WTC11 (cell line): ENCODE measurements around the gene INTS4.

Experiments used
- ARID4B ChIP-seq: sonication (generic); formaldehyde crosslinking; IDR thresholded peaks from 2 replicates; pipeline ENCODE4 v1.8.0; 2023; ENCODE audit warnings: missing genetic modification reagents, mild to moderate bottlenecking, borderline replicate concordance
- ATF3 ChIP-seq: sonication (generic); formaldehyde crosslinking; conservative IDR thresholded peaks from 2 replicates; pipeline ENCODE4 v1.8.1; 2022; ENCODE audit warnings: mild to moderate bottlenecking, missing genetic modification reagents
- CTCF ChIP-seq: fragments of 200-600 bp; IDR thresholded peaks from 2 replicates; pipeline ENCODE4 v1.8.0; 2022; ENCODE audit warnings: antibody characterized with exemption
- E2F4 ChIP-seq: sonication (generic); formaldehyde crosslinking; IDR thresholded peaks from 2 replicates; pipeline ENCODE4 v1.8.1; 2022; ENCODE audit warnings: low read depth, mild to moderate bottlenecking, moderate library complexity, missing genetic modification reagents, borderline replicate concordance
- E2F5 ChIP-seq: sonication (generic); formaldehyde crosslinking; IDR thresholded peaks from 2 replicates; pipeline ENCODE4 v1.8.1; 2022; ENCODE audit warnings: mild to moderate bottlenecking, moderate library complexity, missing genetic modification reagents
- MAX ChIP-seq: sonication (generic); formaldehyde crosslinking; IDR thresholded peaks from 2 replicates; pipeline ENCODE4 v1.8.0; 2022; ENCODE audit warnings: mild to moderate bottlenecking, missing genetic modification reagents
- PREB ChIP-seq: sonication (generic); formaldehyde crosslinking; IDR thresholded peaks from 2 replicates; pipeline ENCODE4 v1.8.1; 2022; ENCODE audit warnings: mild to moderate bottlenecking, missing genetic modification reagents, moderate library complexity, borderline replicate concordance
- SMAD3 ChIP-seq: sonication (generic); formaldehyde crosslinking; IDR thresholded peaks from 2 replicates; pipeline ENCODE4 v1.8.0; 2022; ENCODE audit warnings: missing genetic modification reagents, mild to moderate bottlenecking, borderline replicate concordance
- SP1 ChIP-seq: sonication (generic); formaldehyde crosslinking; conservative IDR thresholded peaks from 2 replicates; pipeline ENCODE4 v1.8.1; 2022; ENCODE audit warnings: missing genetic modification reagents
- TEAD1 ChIP-seq: sonication (generic); formaldehyde crosslinking; IDR thresholded peaks from 2 replicates; pipeline ENCODE4 v1.8.0; 2022; ENCODE audit warnings: mild to moderate bottlenecking, missing genetic modification reagents
- TP53 ChIP-seq: sonication (generic); formaldehyde crosslinking; IDR thresholded peaks from 2 replicates; pipeline ENCODE4 v1.8.1; 2023; ENCODE audit warnings: mild to moderate bottlenecking, missing genetic modification reagents
- USF1 ChIP-seq: sonication (generic); formaldehyde crosslinking; IDR thresholded peaks from 2 replicates; pipeline ENCODE4 v1.8.0; 2022; ENCODE audit warnings: mild to moderate bottlenecking, missing genetic modification reagents
- USF2 ChIP-seq: sonication (generic); formaldehyde crosslinking; IDR thresholded peaks from 2 replicates; pipeline ENCODE4 v1.8.1; 2023; ENCODE audit warnings: mild to moderate bottlenecking, missing genetic modification reagents, moderate library complexity

- no peak for TF ChIP-seq CTCF
- TF ChIP-seq USF1 (CRISPR knock-in tag), result no peak
- no peak for TF ChIP-seq USF2
- no peak for TF ChIP-seq TEAD1 (CRISPR knock-in tag)
- no peak for TF ChIP-seq E2F4
- TF ChIP-seq SP1 (CRISPR knock-in tag), result no peak
- TF ChIP-seq E2F5 (CRISPR knock-in tag), result no peak
- TF ChIP-seq ATF3, result no peak
- no peak for TF ChIP-seq TP53 (CRISPR knock-in tag)
- no peak for TF ChIP-seq MAX (CRISPR knock-in tag)
- TF ChIP-seq SMAD3, result no peak
- TF ChIP-seq ARID4B (CRISPR knock-in tag), result no peak
- TF ChIP-seq PREB, result no peak
Measured at GRCh38 chr11:77842441-77843121, 151.9 kb downstream of the INTS4 start.
